Measurements from ENCODE around the gene PRKCE.
A peak's percentile ranks its signal among the peaks of the same experiment; 100 is the strongest.
"Not testable (repeated sequence)": the region's sequence is repeated elsewhere in the genome, so short reads cannot be mapped to it uniquely, and the experiment has no call there.

PRKCE gene

GRCh38 chr2:46184794-46185583, 533.5 kb downstream of the PRKCE start:
- no peak for DNase-seq (ENCODE audit: low read depth in 2 of 2)

GRCh38 chr2:46187112-46187618, 535.7 kb downstream of the PRKCE start:
- peak; percentile 17 to 24 for DNase-seq (ENCODE audit: low read depth in 2 of 2)

GRCh38 chr2:46188041-46188716, 536.7 kb downstream of the PRKCE start:
- DNase-seq (ENCODE audit: low read depth in 2 of 2): no peak

- DNase-seq (ENCODE audit: low read depth in 2 of 2): no peak
Measured at GRCh38 chr2:46193356-46193755, 541.9 kb downstream of the PRKCE start.

GRCh38 chr2:46193855-46194254, 542.4 kb downstream of the PRKCE start:
- no peak for DNase-seq (ENCODE audit: low read depth in 2 of 2)

GRCh38 chr2:46194856-46195255, 543.4 kb downstream of the PRKCE start:
- DNase-seq (ENCODE audit: low read depth in 2 of 2): no peak

- no peak for DNase-seq (ENCODE audit: low read depth in 2 of 2)
Measured at GRCh38 chr2:46195819-46196218, 544.3 kb downstream of the PRKCE start.

GRCh38 chr2:46196871-46197462, 545.5 kb downstream of the PRKCE start:
- DNase-seq (ENCODE audit: low read depth in 2 of 2): no peak

- no peak for DNase-seq (ENCODE audit: low read depth in 2 of 2)
Measured at GRCh38 chr2:46197672-46198071, 546.2 kb downstream of the PRKCE start.

GRCh38 chr2:46198164-46198883, 546.8 kb downstream of the PRKCE start:
- DNase-seq (ENCODE audit: low read depth in 2 of 2): no peak

GRCh38 chr2:46198966-46199365, 547.5 kb downstream of the PRKCE start:
- DNase-seq (ENCODE audit: low read depth in 2 of 2): no peak

GRCh38 chr2:46200100-46200690, 548.7 kb downstream of the PRKCE start:
- no peak for DNase-seq (ENCODE audit: low read depth in 2 of 2)

- DNase-seq (ENCODE audit: low read depth in 2 of 2): no peak
Measured at GRCh38 chr2:46200861-46201605, 549.6 kb downstream of the PRKCE start.

GRCh38 chr2:46202453-46202852, 551.0 kb downstream of the PRKCE start:
- DNase-seq (ENCODE audit: low read depth in 2 of 2): no peak

GRCh38 chr2:46202987-46203386, 551.5 kb downstream of the PRKCE start:
- no peak for DNase-seq (ENCODE audit: low read depth in 2 of 2)

- not testable (repeated sequence) for DNase-seq (ENCODE audit: low read depth in 2 of 2)
Measured at GRCh38 chr2:46203636-46204035, 552.2 kb downstream of the PRKCE start.

GRCh38 chr2:46207591-46207990, 556.1 kb downstream of the PRKCE start:
- no peak for DNase-seq (ENCODE audit: low read depth in 2 of 2)

GRCh38 chr2:46208766-46209165, 557.3 kb downstream of the PRKCE start:
- DNase-seq (ENCODE audit: low read depth in 2 of 2): no peak

GRCh38 chr2:46210063-46210462, 558.6 kb downstream of the PRKCE start:
- DNase-seq (ENCODE audit: low read depth in 2 of 2): no peak

GRCh38 chr2:46211461-46211860, 560.0 kb downstream of the PRKCE start:
- DNase-seq (ENCODE audit: low read depth in 2 of 2): no peak

- DNase-seq (ENCODE audit: low read depth in 2 of 2): no peak
Measured at GRCh38 chr2:46213906-46214305, 562.4 kb downstream of the PRKCE start.
